Heart left ventricle (tissue), 13 donors: ENCODE results near the gene NOM1.

Source experiments
- CTCF ChIP-seq, 12 donors: fragments of 200-600 bp; sonication (generic) in 4 of 12; IDR thresholded peaks; one replicate each; pipeline versions ENCODE4 v1.5.0 to v1.8.0; 2018 to 2022; ENCODE audit warnings: antibody characterized with exemption in 12 of 12, mild to moderate bottlenecking in 5 of 12
- POLR2A ChIP-seq, 2 donors: fragments of 450-650 bp; IDR thresholded peaks; one replicate each; pipeline ENCODE4 v1.6.1; 2017; ENCODE audit warnings: antibody characterized with exemption in 2 of 2, mild to moderate bottlenecking in 2 of 2, moderate library complexity in 2 of 2
- donor health status: ischemic (EF 13 %, LVEDD 7.1; RV severe dilation, severe dysfunction).
- donor health status: DM: no; HTN: yes; CAD: no.
- donor health status: DM: no; HTN: no; CAD: no.
- donor health status: ischemic (EF 25% LVEDD 6.9; RV normal size, moderate dysfunction).
- donor health status: ischemic (EF 25% LVEDD 5.7; RV mildly dilated, moderate dysfunction).
- donor health status: ischemic (EF 35%, LVEDD 5.7; RV mildly dilated, moderate dysfunction).
- donor health status: nonischemic (EF 11% LVEDD 7.7; RV severe dilation, severe dysfunction).
- donor health status: DM: yes; HTN: yes; CAD: no.
- donor health status: PGD.
- donor health status: ischemic (EF 29% LVEDD 5.4; RV normal size, mild dysfunction).
- donor health status: nonischemic (EF 23%, LVEDD 6.1; RV moderate dilation, normal function).

GRCh38 chr7:156920076-156920475, 29.4 kb upstream of the NOM1 start:
- TF ChIP-seq POLR2A (IDR thresholded peaks at IDR 0.05) (no peak), CTCF (IDR thresholded peaks at IDR 0.05) (no peak)
